ENCODE data around the gene DLEC1. TPM values are rescaled to one million over a fixed set of nuclear protein-coding genes. Genes with fewer than 3 reads are reported as not detected.

The DLEC1 gene
- total and polyA plus RNA-seq, 2 of the 4 experiments (the other 2 are of a cell fraction): 0.03 TPM; not detected in 1

DNA sequence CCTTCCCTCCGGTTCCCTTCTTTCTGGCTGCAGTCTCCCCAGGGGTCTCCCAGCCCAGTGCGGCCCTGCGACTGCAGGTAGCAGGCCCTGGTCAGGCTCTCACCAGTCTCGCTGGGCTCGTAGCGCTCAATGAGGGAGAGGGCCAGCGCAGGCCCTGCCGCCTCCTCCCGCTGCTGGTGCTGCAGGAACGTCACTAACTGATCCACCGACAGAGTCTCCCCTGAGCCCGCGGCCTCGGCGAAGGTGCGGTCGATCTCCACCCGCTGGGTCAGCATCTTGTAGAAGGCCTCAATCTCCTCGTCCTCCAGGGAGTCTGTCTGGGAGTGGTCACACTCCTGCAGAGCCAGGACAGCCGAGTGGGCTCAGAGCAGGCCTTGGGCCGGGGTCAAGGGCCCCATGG is 27.9 kb upstream of the DLEC1 start:
- Histone ChIP-seq H3K79me1 (ENCODE audit: low read depth in 1 of 2, low read length in 2 of 2) (no peaks in the 10 kb centered on the region), H3K4me2 (ENCODE audit: low read depth, low read length) (no peak overlapping the region), H3K9me1 (ENCODE audit: insufficient read depth, low read length) (0 out of 2 replicates have a peak, but pooled peaks cover 4% of the 10 kb centered on the region), H2BK5ac (ENCODE audit: low read depth, low read length, poor library complexity, severe bottlenecking) (no peak overlapping the region), H3K27ac (ENCODE audit: insufficient read depth, low read length) (no peak overlapping the region), H2BK120ac (ENCODE audit: low read depth, low read length) (no peak overlapping the region), H3K14ac (replicated peaks; ENCODE audit: low read depth, low read length) (no peak overlapping the region), H3K4ac (ENCODE audit: low read depth, low read length) (no peak overlapping the region), H3K23ac (ENCODE audit: low read depth, low read length) (no peak overlapping the region), H3K18ac (ENCODE audit: low read depth, low read length) (no peak overlapping the region), H3K56ac (ENCODE audit: extremely low read depth, insufficient read depth, low read length) (no peak overlapping the region), H3K36me3 (ENCODE audit: control insufficient read depth, insufficient read depth, low read length) (peaks cover 39% of the 10 kb centered on the region), H4K91ac (ENCODE audit: insufficient read depth, low read depth, low read length) (no peak overlapping the region), H3K4me1 (ENCODE audit: control insufficient read depth, insufficient read depth, low read length) (no peaks in the 10 kb centered on the region), H4K8ac (ENCODE audit: low read depth in 2 of 2, low read length in 2 of 2) (no peak overlapping the region), H2AK5ac (ENCODE audit: low read depth, low read length) (no peak overlapping the region), H3K4me3 (ENCODE audit: insufficient read depth, low read depth, low read length) (no peak overlapping the region), H2AK9ac (replicated peaks; ENCODE audit: low read depth, low read length, poor library complexity) (no peak overlapping the region), H2BK20ac (ENCODE audit: low read depth, low read length) (no peak overlapping the region), H3K27me3 (ENCODE audit: control insufficient read depth, insufficient read depth, low read length) (no peaks in the 10 kb centered on the region), H3K9ac (ENCODE audit: low read depth, low read length) (no peak overlapping the region), H3K9me3 (ENCODE audit: control insufficient read depth, insufficient read depth, low read length) (peaks cover under 1% of the 10 kb centered on the region; the same call in 1 of the 2 replicates), H2AFZ (replicated peaks; ENCODE audit: low read length, poor library complexity) (no peak overlapping the region), H2BK15ac (ENCODE audit: low read depth, low read length) (no peak overlapping the region), H4K20me1 (ENCODE audit: insufficient read depth, low read length) (no peaks in the 10 kb centered on the region), H4K5ac (ENCODE audit: low read depth, low read length) (no peak overlapping the region)
- intact Hi-C loops (cut with micrococcal nuclease) (no loop called here), in situ Hi-C loops (cut with MboI; ENCODE audit: low sequenced_read_pairs) (no loop called here), dilution Hi-C loops (cut with HindIII; ENCODE audit: low sequenced_read_pairs, unreplicated experiment) (no loop called here)
- TF ChIP-seq, protein P1, sequence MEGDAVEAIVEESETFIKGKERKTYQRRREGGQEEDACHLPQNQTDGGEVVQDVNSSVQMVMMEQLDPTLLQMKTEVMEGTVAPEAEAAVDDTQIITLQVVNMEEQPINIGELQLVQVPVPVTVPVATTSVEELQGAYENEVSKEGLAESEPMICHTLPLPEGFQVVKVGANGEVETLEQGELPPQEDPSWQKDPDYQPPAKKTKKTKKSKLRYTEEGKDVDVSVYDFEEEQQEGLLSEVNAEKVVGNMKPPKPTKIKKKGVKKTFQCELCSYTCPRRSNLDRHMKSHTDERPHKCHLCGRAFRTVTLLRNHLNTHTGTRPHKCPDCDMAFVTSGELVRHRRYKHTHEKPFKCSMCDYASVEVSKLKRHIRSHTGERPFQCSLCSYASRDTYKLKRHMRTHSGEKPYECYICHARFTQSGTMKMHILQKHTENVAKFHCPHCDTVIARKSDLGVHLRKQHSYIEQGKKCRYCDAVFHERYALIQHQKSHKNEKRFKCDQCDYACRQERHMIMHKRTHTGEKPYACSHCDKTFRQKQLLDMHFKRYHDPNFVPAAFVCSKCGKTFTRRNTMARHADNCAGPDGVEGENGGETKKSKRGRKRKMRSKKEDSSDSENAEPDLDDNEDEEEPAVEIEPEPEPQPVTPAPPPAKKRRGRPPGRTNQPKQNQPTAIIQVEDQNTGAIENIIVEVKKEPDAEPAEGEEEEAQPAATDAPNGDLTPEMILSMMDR (conservative IDR thresholded peaks at IDR 0.05; ENCODE audit: low read depth, low read length): no peak
- TF ChIP-seq, protein P2, sequence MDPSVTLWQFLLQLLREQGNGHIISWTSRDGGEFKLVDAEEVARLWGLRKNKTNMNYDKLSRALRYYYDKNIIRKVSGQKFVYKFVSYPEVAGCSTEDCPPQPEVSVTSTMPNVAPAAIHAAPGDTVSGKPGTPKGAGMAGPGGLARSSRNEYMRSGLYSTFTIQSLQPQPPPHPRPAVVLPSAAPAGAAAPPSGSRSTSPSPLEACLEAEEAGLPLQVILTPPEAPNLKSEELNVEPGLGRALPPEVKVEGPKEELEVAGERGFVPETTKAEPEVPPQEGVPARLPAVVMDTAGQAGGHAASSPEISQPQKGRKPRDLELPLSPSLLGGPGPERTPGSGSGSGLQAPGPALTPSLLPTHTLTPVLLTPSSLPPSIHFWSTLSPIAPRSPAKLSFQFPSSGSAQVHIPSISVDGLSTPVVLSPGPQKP (IDR thresholded peaks at IDR 0.05; ENCODE audit: borderline replicate concordance, low read depth, low read length): no peak
- TF ChIP-seq CHD1 (IDR thresholded peaks at IDR 0.05; ENCODE audit: low read depth, low read length) (no peak), RAD21 (IDR thresholded peaks at IDR 0.05; ENCODE audit: low read length) (no peak), RCOR1 (IDR thresholded peaks at IDR 0.05; ENCODE audit: insufficient replicate concordance, low read length) (no peak), CEBPB (IDR thresholded peaks at IDR 0.05; ENCODE audit: low read depth, low read length) (no peak), MAZ (IDR thresholded peaks at IDR 0.05; ENCODE audit: borderline replicate concordance, low read depth, low read length) (no peak)
- TF ChIP-seq, protein P3, sequence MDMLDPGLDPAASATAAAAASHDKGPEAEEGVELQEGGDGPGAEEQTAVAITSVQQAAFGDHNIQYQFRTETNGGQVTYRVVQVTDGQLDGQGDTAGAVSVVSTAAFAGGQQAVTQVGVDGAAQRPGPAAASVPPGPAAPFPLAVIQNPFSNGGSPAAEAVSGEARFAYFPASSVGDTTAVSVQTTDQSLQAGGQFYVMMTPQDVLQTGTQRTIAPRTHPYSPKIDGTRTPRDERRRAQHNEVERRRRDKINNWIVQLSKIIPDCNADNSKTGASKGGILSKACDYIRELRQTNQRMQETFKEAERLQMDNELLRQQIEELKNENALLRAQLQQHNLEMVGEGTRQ (IDR thresholded peaks at IDR 0.05; ENCODE audit: low read depth, low read length): no peak
- POLR2A ChIA-PET (ENCODE audit: unreplicated experiment): no interaction called here
- WGBS, 2 experiments (ENCODE audit: extremely low coverage in 2 of 2, insufficient read length in 1 of 2): 93% methylated on average over 11 of the region's 21 CpGs; no CpG with 5 or more reads in 1 of the 2 experiments
- DNase-seq: no peak
- BruUV-seq (replicated peaks): no TSS peak
- no peak for ATAC-seq (ENCODE audit: low read depth)
- CTCF ChIA-PET: interaction anchor here (1.0 kb wide), 1 partner anchor 14 kb away, joined by 3 read pairs; no protein-coding TSS in a partner anchor
